K562 (cell line): ENCODE data around the gene LPCAT1. TPM values are rescaled to one million over a fixed set of nuclear protein-coding genes. Genes with fewer than 3 reads are reported as not detected.

ENCODE experiments used
- ATAC-seq: fragments of 200-7000 bp; cut with Tn5 transposase; 3 replicates; pipeline ENCODE4 v1.9.1; 2020; ENCODE audit warnings: moderate library complexity
- BruUV-seq: library from RNA; stranded (reverse); fragments of 400-500 nt; replicated peaks from 2 replicates; lab custom pipeline; 2021; lab: Mats Ljungman, UMichigan
- CTCF ChIA-PET: fragments of 300-600 bp; formaldehyde crosslinking; extraction: SDS; loops from one replicate; lab custom pipeline; 2021; ENCODE audit warnings: low intra/inter-chr PET ratio; lab: Yijun Ruan, JAX
- POLR2A ChIA-PET: fragments of 300-600, 350-650 bp; sonication (Branson Sonifier 250); formaldehyde crosslinking; extraction: SDS; loops from one replicate; lab custom pipeline; 2021; ENCODE audit warnings: antibody characterized with exemption, inconsistent platforms; lab: Yijun Ruan, JAX
- DNase-seq, 4 experiments: peaks; one replicate each; pipeline versions ENCODE4 v3.0.0 to v3.0.0-alpha.2; 2011 to 2018; ENCODE audit warnings: low spot score in 3 of 4, mixed read lengths in 3 of 4; ENCODE audit errors: extremely low read depth in 1 of 4
- FAIRE-seq: peaks from 2 replicates; lab custom pipeline; 2011; peaks lifted over from hg19 to GRCh38; lab: Jason Lieb, UNC
- H2AFZ ChIP-seq: 2 replicates; pipeline ENCODE4 v1.6.0; 2011; ENCODE audit warnings: low read depth, low read length, control low read depth, inconsistent platforms
- H3K27ac ChIP-seq: fragments of 200-600 bp; 3 replicates; pipeline ENCODE4 v1.8.0; 2011; ENCODE audit warnings: low read depth, mild to moderate bottlenecking, control low read depth, inconsistent platforms, low read length, moderate library complexity, mixed read lengths; ENCODE audit errors: extremely low read depth
- H3K27me3 ChIP-seq, 2 experiments: fragments of 300-600 bp in 1 of 2; 2 replicates in 1 of 2; 3 replicates in 1 of 2; pipeline versions ENCODE4 v1.6.0 to v1.8.0; 2011; ENCODE audit warnings: inconsistent platforms in 2 of 2, low read length in 2 of 2, mild to moderate bottlenecking in 1 of 2, mixed read lengths in 1 of 2, moderate library complexity in 1 of 2; ENCODE audit not compliant: control insufficient read depth in 2 of 2, insufficient read depth in 2 of 2
- H3K36me3 ChIP-seq: fragments of 300-600 bp; 3 replicates; pipeline ENCODE4 v1.8.0; 2011; ENCODE audit warnings: mild to moderate bottlenecking, low read length, inconsistent platforms; ENCODE audit not compliant: control insufficient read depth, insufficient read depth
- H3K4me1 ChIP-seq, 2 experiments: fragments of 200-600 bp in 1 of 2; replicated peaks in 1 of 2; 2 replicates in 1 of 2; 3 replicates in 1 of 2; pipeline versions ENCODE4 v1.5.1 to v1.8.0; 2011; ENCODE audit warnings: inconsistent platforms in 2 of 2, low read length in 2 of 2, mild to moderate bottlenecking in 1 of 2, mixed read lengths in 1 of 2, moderate library complexity in 1 of 2; ENCODE audit not compliant: control insufficient read depth in 2 of 2, insufficient read depth in 2 of 2
- H3K4me2 ChIP-seq: 2 replicates; pipeline ENCODE4 v1.6.1; 2011; ENCODE audit warnings: low read length, control low read depth, inconsistent platforms, mixed read lengths; ENCODE audit not compliant: insufficient read depth
- H3K4me3 ChIP-seq: fragments of 200-600 bp; sonication (generic), shearing (Covaris generic); 2 replicates; pipeline ENCODE4 v1.5.1; 2016; ENCODE audit warnings: control low read depth, inconsistent platforms
- H3K79me2 ChIP-seq: fragments of 200-600 bp; 3 replicates; pipeline ENCODE4 v1.8.0; 2011; ENCODE audit warnings: low read length, inconsistent platforms; ENCODE audit not compliant: control insufficient read depth, insufficient read depth
- H3K9ac ChIP-seq, 2 experiments: 2 replicates each; pipeline versions ENCODE4 v1.6.0 to v1.6.1; 2011; ENCODE audit warnings: low read depth in 2 of 2, low read length in 2 of 2, control low read depth in 1 of 2, inconsistent platforms in 1 of 2, mild to moderate bottlenecking in 1 of 2, mixed read lengths in 1 of 2; ENCODE audit not compliant: insufficient read depth in 1 of 2
- H3K9me1 ChIP-seq: one replicate; pipeline ENCODE4 v1.6.0; 2011; ENCODE audit warnings: inconsistent platforms, mild to moderate bottlenecking, low read length, moderate library complexity; ENCODE audit not compliant: control insufficient read depth, insufficient read depth
- H3K9me3 ChIP-seq: replicated peaks from 2 replicates; pipeline ENCODE4 v1.5.1; 2011; ENCODE audit warnings: low read depth, low read length, inconsistent platforms; ENCODE audit not compliant: control insufficient read depth, insufficient read depth
- H4K20me1 ChIP-seq: replicated peaks from 2 replicates; pipeline ENCODE4 v1.6.1; 2011; ENCODE audit warnings: low read length, inconsistent platforms, mixed read lengths; ENCODE audit not compliant: control insufficient read depth, insufficient read depth
- ATF4 ChIP-seq: fragments of 450-650 bp; formaldehyde crosslinking; IDR thresholded peaks from 2 replicates; pipeline ENCODE4 v1.4.0; 2022; ENCODE audit warnings: mild to moderate bottlenecking, moderate library complexity
- BRD9 ChIP-seq: fragments of 450-650 bp; IDR thresholded peaks from 2 replicates; pipeline ENCODE4 v1.6.1; 2018; ENCODE audit warnings: low read depth; ENCODE audit not compliant: partially characterized antibody
- CHCHD3 ChIP-seq: fragments of 250-450 bp; sonication (Bioruptor Pico); IDR thresholded peaks from 2 replicates; pipeline ENCODE4 v2.1.2; 2022; ENCODE audit warnings: mild to moderate bottlenecking
- CREB1 ChIP-seq, 2 experiments: sonication (generic) in 1 of 2; formaldehyde crosslinking in 1 of 2; IDR thresholded peaks; 2 replicates each; pipeline versions ENCODE4 v1.6.1 to v1.8.0; 2012 to 2022; ENCODE audit warnings: inconsistent platforms in 1 of 2, mild to moderate bottlenecking in 1 of 2, missing genetic modification reagents in 1 of 2, moderate library complexity in 1 of 2
- ELF4 ChIP-seq: fragments of 450-650 bp; formaldehyde crosslinking; IDR thresholded peaks from 2 replicates; pipeline ENCODE4 v1.4.0; 2022; ENCODE audit warnings: missing genetic modification characterization
- ETV5 ChIP-seq: sonication (generic); formaldehyde crosslinking; IDR thresholded peaks from 2 replicates; pipeline ENCODE4 v1.4.0; 2020; ENCODE audit warnings: low read depth, mild to moderate bottlenecking, missing genetic modification reagents
- GATA2 ChIP-seq: sonication (generic); formaldehyde crosslinking; IDR thresholded peaks from 2 replicates; pipeline ENCODE4 v1.4.0; 2020; ENCODE audit warnings: mild to moderate bottlenecking, missing genetic modification reagents
- HMG20A ChIP-seq: fragments of 450-650 bp; formaldehyde crosslinking; conservative IDR thresholded peaks from 2 replicates; pipeline ENCODE4 v1.4.0; 2020; ENCODE audit warnings: mild to moderate bottlenecking, mixed read lengths
- MAFF ChIP-seq: IDR thresholded peaks from 2 replicates; pipeline ENCODE4 v1.6.1; 2012; ENCODE audit warnings: low read length, improper control_type of control experiment
- NCOA2 ChIP-seq, 2 experiments: fragments of 450-650 bp; IDR thresholded peaks; 2 replicates each; pipeline ENCODE4 v1.6.1; 2018; ENCODE audit warnings: mild to moderate bottlenecking in 2 of 2, moderate library complexity in 1 of 2; ENCODE audit not compliant: partially characterized antibody in 2 of 2
- NFYB ChIP-seq: IDR thresholded peaks from 2 replicates; pipeline ENCODE4 v1.6.1; 2011; ENCODE audit warnings: mild to moderate bottlenecking, moderate library complexity; ENCODE audit not compliant: insufficient read length; ENCODE audit errors: extremely low read depth
- NR2F6 ChIP-seq: fragments of 450-650 bp; formaldehyde crosslinking; IDR thresholded peaks from 2 replicates; pipeline ENCODE4 v1.4.0; 2020; ENCODE audit warnings: mild to moderate bottlenecking
- NR4A1 ChIP-seq, 2 experiments: fragments of 250-450 bp in 1 of 2; fragments of 450-650 bp in 1 of 2; sonication (Bioruptor Pico) in 1 of 2; IDR thresholded peaks; 2 replicates each; pipeline versions ENCODE4 v1.4.0 to v1.6.1; 2016 to 2020; ENCODE audit warnings: mild to moderate bottlenecking in 2 of 2, missing compliant biosample characterization in 1 of 2, missing genetic modification characterization in 1 of 2, moderate library complexity in 1 of 2
- RB1 ChIP-seq: fragments of 450-650 bp; IDR thresholded peaks from 2 replicates; pipeline ENCODE4 v1.6.1; 2017; ENCODE audit warnings: low read depth, mild to moderate bottlenecking
- TFE3 ChIP-seq: fragments of 450-650 bp; formaldehyde crosslinking; IDR thresholded peaks from 2 replicates; pipeline ENCODE4 v1.4.0; 2020; ENCODE audit warnings: mild to moderate bottlenecking, mixed read lengths
- ZNF57 ChIP-seq: fragments of 450-650 bp; formaldehyde crosslinking; IDR thresholded peaks from 2 replicates; pipeline ENCODE4 v1.4.0; 2020; ENCODE audit warnings: mild to moderate bottlenecking, moderate library complexity
- WGBS: fragments of 100-300 bp; shearing (Covaris generic); methylation state at CpG from one replicate; pipeline ENCODE4 v1.1.6; 2016; ENCODE audit warnings: low coverage, mixed read lengths; ENCODE audit not compliant: insufficient coverage; ENCODE audit errors: missing lambda C conversion rate; 5-methylcytosine and 5-hydroxymethylcytosine counted together
- in situ Hi-C: fragments of 300-500 bp; cut with MboI; formaldehyde crosslinking; loops from 4 replicates; pipeline ENCODE4 v1.15.0; 2018; ENCODE audit warnings: inconsistent platforms, mixed read lengths
- intact Hi-C: fragments of 100-400 bp; cut with micrococcal nuclease; formaldehyde crosslinking; loops from 2 replicates; pipeline ENCODE4 v1.14.2; 2022
- polyA plus RNA-seq, 8 experiments: library from polyadenylated mRNA; depleted of rRNA in 4 of 8; stranded (reverse) in 5 of 8; unstranded in 3 of 8; fragments of >200 nt; fragmentation: Nextera tagmentation in 2 of 8; fragmentation: Illumina TruSeq in 1 of 8; extraction: Ambion mirVana in 2 of 8; extraction: Trizol in 1 of 8; gene quantifications; 2 replicates each; pipeline versions ENCODE4 v1.2.1 to v1.2.3, GENCODE V29; 2011 to 2014; ENCODE audit warnings: inconsistent platforms in 1 of 8, missing spikeins in 1 of 8
- total RNA-seq, 7 experiments: library from RNA; depleted of rRNA in 6 of 7; stranded (reverse); fragments of >200 nt in 6 of 7; fragmentation: Illumina TruSeq in 2 of 7; extraction: Trizol in 2 of 7; gene quantifications; 2 replicates each; pipeline versions ENCODE4 v1.2.1 to v1.2.3, GENCODE V29; 2011 to 2021; ENCODE audit warnings: low replicate concordance in 1 of 7
- TF ChIP-seq, protein P1 (sequence below): sonication (generic); formaldehyde crosslinking; IDR thresholded peaks from 2 replicates; pipeline ENCODE4 v1.8.0; 2022; ENCODE audit warnings: missing genetic modification reagents, mild to moderate bottlenecking, borderline replicate concordance

Gene LPCAT1
- total and polyA plus RNA-seq, 9 of the 15 experiments (the other 6 are each of a cell fraction or from before 2014, with no cell fraction given): 0.14 to 18.4 (median 13.9) TPM

GRCh38 chr5:1493941-1494340, 29.8 kb downstream of the LPCAT1 start:
- Histone ChIP-seq H3K9me1 (no peaks in the 10 kb centered on the region), H3K9ac (no peak overlapping the region), H3K9me3 (no peaks in the 10 kb centered on the region), H3K4me2 (no peak overlapping the region), H4K20me1 (peaks cover 5% of the 10 kb centered on the region; the same call in 1 of the 2 replicates), H3K4me3 (no peak overlapping the region), H3K4me1 (peaks cover 0 to 10% of the 10 kb centered on the region in 2 experiments; a peak in 1 of 5 replicates), H3K27ac (no peak overlapping the region), H3K36me3 (peaks cover 6% of the 10 kb centered on the region; the same call in 2 of the 3 replicates), H2AFZ (no peak overlapping the region), H3K27me3 (no peaks in the 10 kb centered on the region), H3K79me2 (no peaks in the 10 kb centered on the region)
- WGBS: 72% methylated on average over 12 of the region's 12 CpGs
- ChIA-PET CTCF (no interaction called here), POLR2A (no interaction called here)
- ATAC-seq (no peak), FAIRE-seq (no peak), DNase-seq (no peak)
- intact Hi-C loops: no loop called here
- no TSS peak for BruUV-seq
- in situ Hi-C loops: no loop called here
- no peak for TF ChIP-seq MAFF
- TF ChIP-seq BRD9: no peak
- TF ChIP-seq, protein P1, sequence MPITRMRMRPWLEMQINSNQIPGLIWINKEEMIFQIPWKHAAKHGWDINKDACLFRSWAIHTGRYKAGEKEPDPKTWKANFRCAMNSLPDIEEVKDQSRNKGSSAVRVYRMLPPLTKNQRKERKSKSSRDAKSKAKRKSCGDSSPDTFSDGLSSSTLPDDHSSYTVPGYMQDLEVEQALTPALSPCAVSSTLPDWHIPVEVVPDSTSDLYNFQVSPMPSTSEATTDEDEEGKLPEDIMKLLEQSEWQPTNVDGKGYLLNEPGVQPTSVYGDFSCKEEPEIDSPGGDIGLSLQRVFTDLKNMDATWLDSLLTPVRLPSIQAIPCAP (CRISPR knock-in tag): no peak
- TF ChIP-seq ZNF57 (CRISPR knock-in tag): no peak
- TF ChIP-seq CREB1 (IDR thresholded peaks at IDR 0.05): no peak
- TF ChIP-seq CREB1 (CRISPR knock-in tag; IDR thresholded peaks at IDR 0.05): no peak
- TF ChIP-seq NR4A1 (CRISPR knock-in tag; IDR thresholded peaks at IDR 0.05): no peak
- no peak for TF ChIP-seq NR4A1 (tag; IDR thresholded peaks at IDR 0.05)
- TF ChIP-seq CHCHD3 (CRISPR knock-in tag): no peak
- TF ChIP-seq ETV5 (CRISPR knock-in tag): no peak
- no peak for TF ChIP-seq GATA2 (CRISPR knock-in tag)
- TF ChIP-seq NFYB: no peak
- no peak for TF ChIP-seq TFE3 (CRISPR knock-in tag)
- TF ChIP-seq RB1: no peak
- TF ChIP-seq NCOA2 (IDR thresholded peaks at IDR 0.05; ENCODE audit: partially characterized antibody in 2 of 2): no peak
- no peak for TF ChIP-seq ATF4 (CRISPR knock-in tag)
- no peak for TF ChIP-seq ELF4 (CRISPR knock-in tag)
- TF ChIP-seq NR2F6: no peak
- no peak for TF ChIP-seq HMG20A (CRISPR knock-in tag)
